Cerebellar nuclear complex (tissue), 1 donor: ENCODE measurements around the gene COL19A1.

Source experiments
- DNase-seq, 2 experiments: peaks; one replicate each; lab custom pipeline; 2025; lab: John Stamatoyannopoulos, UW

COL19A1 gene

GRCh38 chr6:70221715-70222438, 355.5 kb downstream of the COL19A1 start:
- DNase-seq, result no peak

GRCh38 chr6:70222439-70222749, 356.0 kb downstream of the COL19A1 start:
- DNase-seq, result no peak

- no peak for DNase-seq
Measured at GRCh38 chr6:70225055-70225454, 358.7 kb downstream of the COL19A1 start.

GRCh38 chr6:70231311-70231710, 365.0 kb downstream of the COL19A1 start:
- DNase-seq, result no peak

GRCh38 chr6:70234561-70235236, 368.3 kb downstream of the COL19A1 start:
- DNase-seq, result no peak

- no peak for DNase-seq
Measured at GRCh38 chr6:70236343-70236742, 370.0 kb downstream of the COL19A1 start.

GRCh38 chr6:70241031-70241430, 374.7 kb downstream of the COL19A1 start:
- DNase-seq, result no peak

- no peak for DNase-seq
Measured at GRCh38 chr6:70241991-70242420, 375.6 kb downstream of the COL19A1 start.

- no peak for DNase-seq
Measured at GRCh38 chr6:70246118-70246517, 379.8 kb downstream of the COL19A1 start.

GRCh38 chr6:70252604-70253003, 386.2 kb downstream of the COL19A1 start:
- DNase-seq, result no peak

- DNase-seq, result no peak
Measured at GRCh38 chr6:70253923-70254322, 387.6 kb downstream of the COL19A1 start.

GRCh38 chr6:70254784-70255183, 388.4 kb downstream of the COL19A1 start:
- no peak for DNase-seq

- DNase-seq, result no peak
Measured at GRCh38 chr6:70257768-70258273, 391.5 kb downstream of the COL19A1 start.

- no peak for DNase-seq
Measured at GRCh38 chr6:70258483-70258882, 392.1 kb downstream of the COL19A1 start.
